H9 (cell line): Measurements from ENCODE around the gene NACC1. TPM values are rescaled to one million over a fixed set of nuclear protein-coding genes. Genes with fewer than 3 reads are reported as not detected.

Source experiments
- DNase-seq: peaks from one replicate; pipeline ENCODE4 v3.0.0-alpha.2; 2017
- H2AFZ ChIP-seq: one replicate; pipeline ENCODE4 v1.6.1; 2013; ENCODE audit warnings: mild to moderate bottlenecking, low read length, control low read depth, moderate library complexity
- H2AK5ac ChIP-seq: 2 replicates; pipeline ENCODE4 v1.6.1; 2013; ENCODE audit warnings: low read length, control low read depth, mixed read lengths; ENCODE audit not compliant: insufficient read length
- H2BK120ac ChIP-seq: one replicate; pipeline ENCODE4 v1.6.1; 2013; ENCODE audit warnings: low read depth, mild to moderate bottlenecking, low read length, control low read depth, inconsistent platforms; ENCODE audit not compliant: poor library complexity, severe bottlenecking
- H2BK12ac ChIP-seq: 2 replicates; pipeline ENCODE4 v1.6.1; 2013; ENCODE audit warnings: low read length, control low read depth, mixed read lengths, low read depth; ENCODE audit not compliant: insufficient read length
- H2BK15ac ChIP-seq: 2 replicates; pipeline ENCODE4 v1.6.1; 2013; ENCODE audit warnings: low read depth, low read length, control low read depth
- H2BK20ac ChIP-seq: one replicate; pipeline ENCODE4 v1.6.1; 2013; ENCODE audit warnings: low read depth, mild to moderate bottlenecking, low read length, control low read depth, inconsistent platforms; ENCODE audit not compliant: poor library complexity, severe bottlenecking
- H2BK5ac ChIP-seq: 2 replicates; pipeline ENCODE4 v1.6.1; 2013; ENCODE audit warnings: low read length, control low read depth, mixed read lengths; ENCODE audit not compliant: insufficient read length
- H3K14ac ChIP-seq: 2 replicates; pipeline ENCODE4 v1.6.1; 2013; ENCODE audit warnings: low read length, control low read depth; ENCODE audit not compliant: insufficient read depth
- H3K18ac ChIP-seq: 2 replicates; pipeline ENCODE4 v1.6.1; 2013; ENCODE audit warnings: low read depth, mild to moderate bottlenecking, mixed read lengths, low read length, control low read depth; ENCODE audit not compliant: insufficient read length
- H3K23ac ChIP-seq: 2 replicates; pipeline ENCODE4 v1.6.1; 2013; ENCODE audit warnings: low read length, control low read depth, mixed read lengths, low read depth; ENCODE audit not compliant: insufficient read length
- H3K23me2 ChIP-seq: 2 replicates; pipeline ENCODE4 v1.6.1; 2013; ENCODE audit warnings: low read depth, mild to moderate bottlenecking, mixed read lengths, low read length, control low read depth; ENCODE audit not compliant: insufficient read length, poor library complexity, severe bottlenecking
- H3K27ac ChIP-seq: 2 replicates; pipeline ENCODE4 v1.5.1; 2013; ENCODE audit warnings: low read length, control low read depth, mixed read lengths, low read depth; ENCODE audit not compliant: insufficient read length
- H3K27me3 ChIP-seq: 2 replicates; pipeline ENCODE4 v1.6.1; 2013; ENCODE audit warnings: low read length, control low read depth, inconsistent platforms; ENCODE audit not compliant: insufficient read depth
- H3K4ac ChIP-seq: 2 replicates; pipeline ENCODE4 v1.6.1; 2013; ENCODE audit warnings: low read depth, mild to moderate bottlenecking, control low read depth, inconsistent platforms, low read length, moderate library complexity
- H3K4me1 ChIP-seq: 2 replicates; pipeline ENCODE4 v1.6.1; 2013; ENCODE audit warnings: low read length, control low read depth, inconsistent platforms; ENCODE audit not compliant: insufficient read depth
- H3K4me2 ChIP-seq: 2 replicates; pipeline ENCODE4 v1.6.1; 2013; ENCODE audit warnings: low read length, control low read depth, mixed read lengths; ENCODE audit not compliant: insufficient read length, insufficient read depth
- H3K56ac ChIP-seq: 2 replicates; pipeline ENCODE4 v1.6.1; 2013; ENCODE audit warnings: low read depth, mild to moderate bottlenecking, mixed read lengths, low read length, control low read depth; ENCODE audit not compliant: insufficient read length
- H3K79me1 ChIP-seq: 2 replicates; pipeline ENCODE4 v1.6.1; 2013; ENCODE audit warnings: low read depth, mild to moderate bottlenecking, moderate library complexity, low read length, control low read depth, inconsistent platforms; ENCODE audit not compliant: insufficient read depth, poor library complexity, severe bottlenecking
- H3K79me2 ChIP-seq: 2 replicates; pipeline ENCODE4 v1.6.1; 2013; ENCODE audit warnings: low read length, control low read depth, inconsistent platforms; ENCODE audit not compliant: insufficient read depth
- H3K9ac ChIP-seq: 2 replicates; pipeline ENCODE4 v1.6.1; 2013; ENCODE audit warnings: low read length, control low read depth, mixed read lengths; ENCODE audit not compliant: insufficient read length; ENCODE audit errors: extremely low read depth
- H3K9me3 ChIP-seq: one replicate; pipeline ENCODE4 v1.6.1; 2013; ENCODE audit warnings: low read depth, low read length, inconsistent platforms; ENCODE audit not compliant: control insufficient read depth
- H3T11ph ChIP-seq: one replicate; pipeline ENCODE4 v1.6.1; 2013; ENCODE audit warnings: mild to moderate bottlenecking, low read length, control low read depth, inconsistent platforms
- H4K20me1 ChIP-seq: one replicate; pipeline ENCODE4 v1.6.1; 2013; ENCODE audit not compliant: control insufficient read depth, insufficient read length, insufficient read depth
- H4K5ac ChIP-seq: 2 replicates; pipeline ENCODE4 v1.6.1; 2013; ENCODE audit warnings: low read depth, mild to moderate bottlenecking, mixed read lengths, low read length, control low read depth; ENCODE audit not compliant: insufficient read length
- H4K8ac ChIP-seq: replicated peaks from 2 replicates; pipeline ENCODE4 v1.6.1; 2013; ENCODE audit warnings: low read length, control low read depth, mixed read lengths, low read depth; ENCODE audit not compliant: insufficient read length
- H4K91ac ChIP-seq: 2 replicates; pipeline ENCODE4 v1.6.1; 2013; ENCODE audit warnings: low read depth, mild to moderate bottlenecking, moderate library complexity, mixed read lengths, low read length, control low read depth; ENCODE audit not compliant: insufficient read length
- H3K27ac Mint-ChIP-seq, 3 experiments: 2 replicates in 2 of 3; 3 replicates in 1 of 3; pipeline ENCODE4 v1.8.0; 2020 to 2021; ENCODE audit warnings: mixed read lengths in 3 of 3, mild to moderate bottlenecking in 1 of 3, moderate library complexity in 1 of 3
- H3K27me3 Mint-ChIP-seq: 2 replicates; pipeline ENCODE4 v1.8.0; 2021; ENCODE audit warnings: low read depth, mild to moderate bottlenecking, moderate library complexity, mixed read lengths
- H3K36me3 Mint-ChIP-seq, 3 experiments: 2 replicates in 2 of 3; 3 replicates in 1 of 3; pipeline ENCODE4 v1.8.0; 2020 to 2021; ENCODE audit warnings: low read depth in 3 of 3, mixed read lengths in 3 of 3; ENCODE audit not compliant: insufficient read depth in 1 of 3
- H3K4me1 Mint-ChIP-seq, 2 experiments: 2 replicates each; pipeline ENCODE4 v1.8.0; 2020; ENCODE audit warnings: mixed read lengths in 2 of 2
- H3K4me3 Mint-ChIP-seq, 2 experiments: 2 replicates in 1 of 2; 3 replicates in 1 of 2; pipeline ENCODE4 v1.8.0; 2020 to 2021; ENCODE audit warnings: mild to moderate bottlenecking in 2 of 2, mixed read lengths in 2 of 2, moderate library complexity in 1 of 2
- H3K9me3 Mint-ChIP-seq, 2 experiments: 2 replicates in 1 of 2; 3 replicates in 1 of 2; pipeline ENCODE4 v1.8.0; 2020; ENCODE audit warnings: mild to moderate bottlenecking in 2 of 2, mixed read lengths in 2 of 2, moderate library complexity in 1 of 2
- CTCF ChIP-seq: fragments of 200-600 bp; sonication (generic); conservative IDR thresholded peaks from 3 replicates; pipeline ENCODE4 v1.8.0; 2021; ENCODE audit warnings: antibody characterized with exemption, mild to moderate bottlenecking
- WGBS: extraction: QIAGEN DNeasy Blood & Tissue Kit; methylation state at CpG from one replicate; pipeline ENCODE4 v1.1.7; 2013; ENCODE audit warnings: missing lambda C conversion rate, low lambda C conversion rate, mixed read lengths; ENCODE audit not compliant: insufficient read length; ENCODE audit errors: extremely low coverage; 5-methylcytosine and 5-hydroxymethylcytosine counted together
- total RNA-seq: library from RNA; stranded (reverse); gene quantifications from 2 replicates; pipeline ENCODE4 v1.2.1, GENCODE V29; 2021

The NACC1 gene
- total RNA-seq, 1 experiment from 2014 or later: 198 TPM

- H3K27ac ChIP-seq: peak overlapping the region; percentile 84
- peak overlapping the region; percentile 8 for H2BK120ac ChIP-seq
- H3K9me3 Mint-ChIP-seq: no peaks in the 10 kb centered on the region
- peak; percentile 88 for DNase-seq
- no peak overlapping the region for H3K23ac ChIP-seq
- H3K4me1 Mint-ChIP-seq: peaks cover 33 to 39% of the 10 kb centered on the region in 2 experiments
- no peaks in the 10 kb centered on the region for H3K79me2 ChIP-seq
- H3K9ac ChIP-seq: peak overlapping the region; percentile 69
- H2BK20ac ChIP-seq: no peak overlapping the region
- H3K4me3 Mint-ChIP-seq: peak overlapping the region; percentile 64 to 81
- no peak overlapping the region for H3K56ac ChIP-seq
- H4K91ac ChIP-seq: peak overlapping the region; percentile 29
- H3T11ph ChIP-seq: no peak overlapping the region
- TF ChIP-seq CTCF: no peak; the same call in 2 of the 3 replicates
- H2BK12ac ChIP-seq: peak overlapping the region; percentile 51
- no peak overlapping the region for H2BK5ac ChIP-seq
- peak overlapping the region; percentile 72 for H3K4me2 ChIP-seq
- H2BK15ac ChIP-seq: no peak overlapping the region
- H3K14ac ChIP-seq: peak overlapping the region; percentile 73
- no peaks in the 10 kb centered on the region for H3K36me3 Mint-ChIP-seq
- no peak overlapping the region for H4K8ac ChIP-seq
- H4K20me1 ChIP-seq: no peaks in the 10 kb centered on the region
- no peak overlapping the region for H2AFZ ChIP-seq
- H4K5ac ChIP-seq: no peak overlapping the region
- H3K79me1 ChIP-seq: no peaks in the 10 kb centered on the region
- peak overlapping the region; percentile 76 for H3K18ac ChIP-seq
- H3K4me1 ChIP-seq: peaks cover 7% of the 10 kb centered on the region; the same call in 1 of the 2 replicates
- WGBS: no CpG with 5 or more reads among the region's 20 CpGs
- no peaks in the 10 kb centered on the region for H3K27me3 ChIP-seq
- H3K9me3 ChIP-seq: no peaks in the 10 kb centered on the region
- peaks cover 15% of the 10 kb centered on the region for H3K23me2 ChIP-seq
- no peak overlapping the region for H2AK5ac ChIP-seq
- H3K27ac Mint-ChIP-seq: peak overlapping the region; percentile 100
- H3K4ac ChIP-seq: peak overlapping the region; percentile 12; the same call in 1 of the 2 replicates
- no peaks in the 10 kb centered on the region for H3K27me3 Mint-ChIP-seq
Measured at GRCh38 chr19:13163609-13164342, 45.7 kb downstream of the NACC1 start.
